Measurements from ENCODE around the gene WFDC12.

The WFDC12 gene

GRCh38 chr20:45114465-45115385 lies 9.5 kb downstream of the WFDC12 start, which contains the start of gene WFDC5:
TSS of gene WFDC5 (minus strand) at chr20:45115174. CDS start at chr20:45115083, 91 bp downstream.
- DNase-seq (ENCODE audit: low read depth): no peak

GRCh38 chr20:45113865-45114264 lies 10.4 kb downstream of the WFDC12 start:
- no peak for DNase-seq (ENCODE audit: low read depth)

GRCh38 chr20:45112754-45113153 lies 11.5 kb downstream of the WFDC12 start:
- no peak for DNase-seq (ENCODE audit: low read depth)

GRCh38 chr20:45111799-45112471 lies 12.3 kb downstream of the WFDC12 start:
- peak; percentile 19 for DNase-seq (ENCODE audit: low read depth)

GRCh38 chr20:45111285-45111684 lies 13.0 kb downstream of the WFDC12 start:
- no peak for DNase-seq (ENCODE audit: low read depth)

- no peak for DNase-seq (ENCODE audit: low read depth)
These were observed 14.0 kb downstream of the WFDC12 start for GRCh38 chr20:45110301-45110700.

- DNase-seq (ENCODE audit: low read depth): no peak
These were observed 14.6 kb downstream of the WFDC12 start for GRCh38 chr20:45109634-45110033.

- DNase-seq (ENCODE audit: low read depth): no peak
These were observed 18.9 kb downstream of the WFDC12 start for GRCh38 chr20:45105317-45105716.

- peak; percentile 52 for DNase-seq (ENCODE audit: low read depth)
These were observed 19.5 kb downstream of the WFDC12 start for GRCh38 chr20:45104786-45105185.

GRCh38 chr20:45103072-45103471 lies 21.2 kb downstream of the WFDC12 start:
- no peak for DNase-seq (ENCODE audit: low read depth)

- no peak for DNase-seq (ENCODE audit: low read depth)
These were observed 22.9 kb downstream of the WFDC12 start for GRCh38 chr20:45101333-45101850.

- DNase-seq (ENCODE audit: low read depth): peak; percentile 18
These were observed 23.6 kb downstream of the WFDC12 start, which contains the start of gene KCNS1 for GRCh38 chr20:45100563-45101245. TSS of gene KCNS1 (minus strand) at chr20:45101127. CDS start at chr20:45099236, 1,891 bp downstream.

GRCh38 chr20:45098103-45098773 lies 26.0 kb downstream of the WFDC12 start:
- peak; percentile 29 for DNase-seq (ENCODE audit: low read depth)

GRCh38 chr20:45097485-45098102 lies 26.7 kb downstream of the WFDC12 start:
- DNase-seq (ENCODE audit: low read depth): peak; percentile 57

GRCh38 chr20:45096781-45097180 lies 27.5 kb downstream of the WFDC12 start:
- no peak for DNase-seq (ENCODE audit: low read depth)

- DNase-seq (ENCODE audit: low read depth): peak; percentile 48
These were observed 28.4 kb downstream of the WFDC12 start for GRCh38 chr20:45095805-45096238.

- DNase-seq (ENCODE audit: low read depth): no peak
These were observed 29.2 kb downstream of the WFDC12 start for GRCh38 chr20:45094864-45095574.

GRCh38 chr20:45094201-45094600 lies 30.1 kb downstream of the WFDC12 start:
- DNase-seq (ENCODE audit: low read depth): no peak

GRCh38 chr20:45092898-45093297 lies 31.4 kb downstream of the WFDC12 start:
- DNase-seq (ENCODE audit: low read depth): no peak

- DNase-seq (ENCODE audit: low read depth): no peak
These were observed 32.9 kb downstream of the WFDC12 start for GRCh38 chr20:45091366-45091765.
